ENCODE results near the gene SEZ6.

Gene SEZ6

DNA sequence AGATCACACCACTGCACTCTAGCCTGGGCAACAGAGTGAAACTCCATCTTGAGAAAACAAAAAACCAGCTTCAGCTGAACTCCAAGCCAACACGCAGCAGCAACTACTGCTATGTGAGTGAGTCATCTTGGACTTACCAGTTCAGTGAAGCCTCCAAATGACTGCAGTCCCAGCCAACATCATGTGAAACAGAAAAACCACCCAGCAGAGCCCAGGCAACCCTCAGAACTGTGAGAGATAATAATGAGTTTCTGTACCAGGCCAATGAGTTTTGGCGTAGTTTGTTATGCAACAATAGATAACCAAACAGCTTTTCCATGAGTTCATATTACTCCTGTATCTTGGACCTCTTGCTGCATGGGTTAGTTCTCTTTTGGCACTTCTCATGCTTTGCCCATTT is 77.8 kb downstream of the SEZ6 start:
- FAIRE-seq = no peak

DNA sequence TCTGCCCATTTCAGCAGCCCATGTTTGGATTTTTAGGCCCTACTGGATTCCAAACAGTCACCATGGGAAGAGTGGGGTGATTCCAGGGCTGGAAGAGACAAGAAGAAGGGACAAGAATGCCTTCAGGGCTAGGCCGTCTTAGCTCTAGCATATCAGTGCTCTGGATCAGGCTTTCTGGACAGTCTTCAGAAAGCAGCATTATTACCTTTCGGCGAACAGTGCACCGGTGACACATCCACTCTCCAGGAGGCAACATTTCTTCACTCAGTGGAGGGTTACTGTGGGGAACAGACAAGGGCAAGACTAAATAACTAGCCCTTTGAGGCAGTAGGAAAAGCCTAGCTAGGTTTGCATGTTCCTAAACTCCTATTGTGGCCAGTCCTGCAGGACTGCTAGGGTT is 79.0 kb downstream of the SEZ6 start:
- no peak for FAIRE-seq

DNA sequence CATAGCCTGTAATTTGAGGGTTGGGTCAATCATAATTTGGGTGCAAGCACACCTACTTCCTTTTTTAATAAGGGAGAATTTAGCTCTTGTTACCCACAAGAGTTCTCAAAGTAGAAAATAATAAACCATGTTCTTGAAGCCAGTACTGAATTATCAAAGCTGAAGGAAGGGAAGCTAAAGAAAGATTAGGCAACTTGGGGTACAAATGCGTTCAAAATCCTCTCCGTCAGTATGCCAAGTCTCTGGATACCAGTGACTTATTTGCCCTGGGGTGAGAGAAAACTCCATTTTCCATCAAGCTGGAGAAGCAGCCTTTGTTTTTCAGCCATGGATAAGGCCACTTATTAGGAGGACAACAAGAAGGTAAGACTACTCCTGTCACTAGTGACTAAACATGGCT is 79.5 kb downstream of the SEZ6 start:
- no peak for FAIRE-seq

DNA sequence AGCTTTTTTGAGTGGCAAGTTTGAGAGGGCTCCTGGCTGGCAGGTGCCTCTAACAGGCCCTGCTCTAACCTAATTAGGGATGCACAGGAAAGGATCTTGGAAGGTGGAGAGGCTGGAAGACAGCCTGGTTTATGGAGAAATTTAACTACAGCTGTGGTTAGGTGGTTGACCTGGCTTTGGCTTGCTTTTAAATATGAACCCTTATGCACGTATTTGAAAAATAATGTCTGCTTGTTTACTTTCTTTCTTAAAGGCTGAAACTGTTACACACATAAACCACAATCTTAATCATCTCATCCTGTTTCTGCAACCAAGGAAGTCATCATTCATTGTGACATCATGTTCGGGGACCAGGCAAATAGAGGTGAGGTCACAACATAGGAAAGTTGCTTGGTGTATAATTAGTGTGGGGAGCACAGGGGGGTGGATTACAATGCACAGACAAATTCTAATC is 79.9 kb downstream of the SEZ6 start:
- FAIRE-seq = no peak

DNA sequence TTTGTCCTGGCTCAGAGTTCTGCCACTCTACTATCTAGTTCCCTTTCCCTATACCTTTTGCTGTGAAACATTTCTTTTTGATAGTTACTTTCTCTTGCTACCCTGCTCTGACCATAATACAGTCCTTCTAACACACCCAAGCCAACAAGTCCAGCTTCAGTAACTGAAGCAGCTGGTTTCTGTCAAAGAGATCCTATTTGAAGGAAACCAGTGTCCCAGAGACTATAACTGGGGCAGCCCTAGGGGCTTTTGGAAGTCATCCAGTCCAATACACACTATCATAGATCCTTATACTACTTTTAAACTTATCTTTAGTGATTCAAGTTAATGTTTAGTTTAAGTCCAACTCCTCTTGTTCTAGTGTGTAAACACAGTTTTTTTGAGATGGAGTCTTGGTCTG is 85.6 kb downstream of the SEZ6 start:
- no peak for FAIRE-seq

DNA sequence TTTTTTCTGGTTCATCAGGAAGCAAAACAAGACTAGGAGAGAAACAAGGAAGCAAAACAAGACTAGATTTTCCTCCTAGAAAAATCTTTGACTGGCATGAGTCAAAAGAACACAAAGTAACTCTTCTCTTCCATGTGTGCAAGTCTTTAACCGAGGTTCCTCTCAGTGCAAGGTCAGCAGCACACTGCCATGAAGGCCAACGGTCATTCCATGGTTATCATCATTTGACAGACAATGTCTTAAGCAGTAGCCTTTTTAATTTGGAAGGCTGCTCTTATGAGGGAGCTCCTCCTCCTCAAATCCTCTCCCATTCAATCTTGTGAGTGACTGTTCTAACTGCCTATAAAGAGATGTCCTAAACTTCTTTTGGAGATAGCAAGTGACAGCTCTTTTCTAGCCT is 87.5 kb downstream of the SEZ6 start:
- FAIRE-seq = no peak

DNA sequence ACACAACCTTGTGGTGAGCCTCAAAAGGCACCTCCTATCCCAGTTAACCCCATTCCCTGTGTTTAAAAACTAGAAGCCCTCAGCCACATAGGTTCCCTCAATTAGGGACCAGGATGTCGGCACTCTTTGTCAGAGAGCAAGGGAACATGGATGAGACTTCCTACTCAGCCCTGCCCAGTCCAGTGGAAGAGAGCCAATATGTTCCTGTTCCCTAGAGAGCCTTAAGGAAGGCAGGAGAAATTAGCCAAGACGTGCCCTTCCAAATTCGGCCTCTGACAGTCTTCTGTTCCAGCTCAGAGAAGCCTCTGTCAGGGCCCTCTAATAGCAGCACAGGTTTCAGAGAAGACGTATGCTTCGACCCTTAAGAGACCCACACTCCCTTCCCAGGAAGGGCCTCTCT is 88.4 kb downstream of the SEZ6 start:
- FAIRE-seq = no peak

DNA sequence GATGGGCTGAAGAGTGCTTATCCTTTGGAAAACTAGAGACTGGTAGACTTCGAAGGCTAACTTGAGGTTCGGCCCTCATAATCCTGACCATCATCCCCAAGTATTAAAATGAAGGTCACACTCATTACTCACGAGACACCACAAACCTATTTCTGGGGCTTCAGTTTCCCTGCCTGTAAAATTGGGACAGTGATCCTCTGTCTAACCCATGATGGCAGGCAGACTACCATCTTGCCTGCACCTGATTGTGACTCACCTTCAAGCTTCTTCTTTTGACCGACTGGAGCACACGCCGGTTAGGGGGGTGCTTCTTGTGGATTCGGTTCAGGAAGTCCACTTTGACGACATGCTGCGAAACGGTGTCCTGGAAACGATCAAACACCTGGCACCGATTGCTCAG is 88.8 kb downstream of the SEZ6 start:
- no peak for FAIRE-seq

DNA sequence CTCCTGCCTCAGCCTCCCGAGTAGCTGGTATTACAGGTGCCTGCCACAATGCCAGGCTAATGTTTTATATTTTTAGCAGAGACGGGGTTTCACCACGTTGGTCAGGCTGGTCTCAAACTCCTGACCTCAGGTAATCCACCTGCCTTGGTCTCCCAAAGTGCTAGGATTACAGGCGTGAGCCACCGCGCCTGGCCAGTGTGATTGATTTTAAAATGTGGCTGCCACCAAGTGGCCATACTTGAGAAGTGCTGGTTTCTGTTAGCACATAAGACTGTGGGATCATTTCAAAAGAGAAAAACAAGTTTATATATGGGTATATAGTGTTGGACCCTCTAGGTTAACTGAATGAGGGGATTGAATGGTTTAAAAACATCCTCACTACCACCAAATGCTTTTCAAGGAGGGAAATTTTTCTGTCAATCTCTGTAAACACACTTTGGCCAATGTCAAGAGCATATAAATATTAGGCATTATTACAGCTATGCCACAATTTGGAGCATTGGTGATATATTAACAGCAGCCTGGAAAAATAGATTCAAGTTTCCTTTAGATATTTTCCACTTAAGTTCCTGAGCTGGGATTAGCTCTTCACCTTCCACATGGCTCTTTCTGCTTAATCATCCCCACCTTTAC is 89.4 kb downstream of the SEZ6 start:
- no peak for FAIRE-seq

DNA sequence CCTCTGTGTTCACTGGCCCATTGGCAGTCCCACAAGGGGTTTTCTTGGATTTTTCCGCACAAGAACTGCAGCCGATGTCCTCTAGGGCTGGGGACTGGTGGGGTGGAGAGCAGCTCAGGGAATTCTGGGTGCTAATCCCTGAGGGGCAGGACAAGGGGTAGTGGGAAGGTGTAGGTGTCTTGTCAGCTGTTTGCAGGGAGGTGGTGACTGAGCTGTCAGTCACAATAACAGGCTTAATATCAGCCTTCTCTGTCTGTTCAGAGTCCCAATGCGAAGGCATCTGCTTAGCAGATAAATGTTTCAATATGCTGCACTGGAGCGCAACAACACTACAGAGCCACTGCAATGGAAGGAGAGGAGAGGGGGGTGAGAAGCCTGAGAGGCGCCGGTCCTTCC is 92.9 kb downstream of the SEZ6 start:
- no peak for FAIRE-seq

DNA sequence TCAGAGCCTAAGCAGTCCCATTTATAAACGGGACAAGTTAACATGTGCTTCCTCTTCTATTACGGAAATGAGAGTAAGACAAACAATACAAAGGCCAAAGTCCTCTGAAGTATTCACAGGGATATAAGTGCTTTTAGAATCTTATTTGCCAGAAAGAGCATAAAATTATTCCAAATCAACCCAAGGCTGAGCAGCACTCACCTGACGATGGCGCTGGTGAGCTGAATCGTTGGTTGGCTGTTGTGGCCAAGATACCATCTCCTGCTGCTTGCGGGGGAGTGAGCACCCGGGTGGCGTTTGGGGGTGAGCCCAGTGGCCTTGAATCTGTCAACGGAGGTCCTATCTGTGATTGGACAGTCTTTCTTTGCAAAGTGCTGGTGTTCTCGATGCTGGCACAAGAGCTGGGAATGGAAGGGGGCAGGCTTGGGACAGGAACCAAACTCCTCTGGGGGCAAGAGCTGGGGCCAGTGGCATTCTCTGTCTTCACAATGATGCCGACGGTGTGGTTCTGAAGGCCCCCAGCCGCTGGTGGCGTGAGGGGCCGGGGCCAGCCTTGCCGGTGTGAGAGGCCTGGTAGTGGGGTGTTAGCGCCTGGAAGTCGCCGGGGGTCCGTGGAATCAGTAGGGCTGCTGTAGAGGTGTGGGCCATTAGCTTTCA is 93.4 kb downstream of the SEZ6 start:
- FAIRE-seq = no peak

DNA sequence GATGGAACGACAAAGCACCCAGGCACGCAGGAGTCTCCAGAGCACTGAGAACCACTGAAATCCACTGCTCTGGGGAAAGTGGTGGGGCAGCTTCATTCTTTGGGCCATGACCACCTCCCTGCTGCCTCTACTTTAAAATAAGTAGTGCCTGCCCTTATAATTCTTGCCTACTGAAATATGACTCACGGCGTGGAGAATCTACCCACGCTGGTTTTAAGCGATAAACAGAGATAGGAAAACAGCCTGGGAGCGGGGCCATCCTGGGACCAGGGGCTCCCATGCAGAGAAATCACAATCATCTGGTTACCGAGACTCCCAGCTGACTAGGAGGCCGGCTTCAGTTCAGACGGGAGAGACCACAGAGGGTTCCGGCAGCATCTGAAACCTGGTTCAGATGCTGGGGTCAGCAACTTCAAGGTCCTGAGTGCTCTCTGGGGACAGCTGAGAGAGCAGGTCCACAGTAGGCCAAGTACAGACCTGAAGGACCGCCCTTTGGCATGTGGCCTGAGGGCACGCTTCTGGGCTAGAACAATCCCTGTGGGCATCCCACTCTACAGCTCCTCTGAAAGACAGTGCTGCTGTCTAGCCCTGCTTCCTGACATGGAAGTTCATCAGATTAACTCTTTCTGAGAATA is 94.3 kb downstream of the SEZ6 start:
- FAIRE-seq = no peak

DNA sequence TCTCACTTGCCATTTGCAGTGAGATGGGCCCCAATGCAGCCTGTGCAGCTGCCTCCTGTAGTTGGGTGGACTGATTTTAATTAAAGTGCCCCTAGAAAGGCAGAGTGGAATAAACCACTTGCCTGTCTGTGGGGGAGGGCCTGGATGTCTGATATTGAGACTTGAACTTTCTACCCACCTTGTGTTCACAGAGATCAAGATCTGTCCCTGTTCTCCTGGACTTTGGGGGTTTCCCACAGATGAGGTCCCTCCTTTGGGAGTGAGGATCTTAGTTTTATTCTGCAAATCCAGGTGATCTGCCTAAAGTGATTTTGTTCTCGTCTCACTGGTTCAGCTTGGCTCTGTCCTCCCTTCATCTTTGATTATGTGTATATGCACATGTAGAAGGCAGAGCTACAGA is 95.3 kb downstream of the SEZ6 start:
- no peak for FAIRE-seq

DNA sequence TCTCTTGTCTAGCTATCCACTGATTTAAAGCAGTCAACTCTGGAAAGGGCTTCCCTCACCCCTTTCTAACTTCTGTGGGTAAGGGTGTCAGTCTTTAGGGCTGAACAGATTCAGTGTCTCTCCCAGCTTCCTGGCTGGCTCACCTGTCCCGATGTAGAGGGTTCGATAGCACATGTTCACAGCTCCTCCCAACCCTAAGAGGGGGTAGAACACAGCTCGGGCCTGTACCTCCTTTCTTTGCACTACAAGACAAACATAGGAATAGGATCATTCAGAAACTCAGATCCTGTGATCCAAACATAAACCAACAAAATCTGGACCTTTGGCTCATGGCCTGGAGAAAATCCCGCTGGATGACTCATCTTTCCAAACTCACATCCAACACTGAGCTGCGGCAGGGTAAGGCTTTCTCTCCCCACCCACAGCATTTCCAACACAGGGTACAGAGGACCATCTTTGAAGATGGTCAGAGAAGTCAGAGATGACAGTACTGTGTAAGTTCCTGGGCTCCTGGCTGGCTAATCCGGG is 97.1 kb downstream of the SEZ6 start:
- FAIRE-seq = no peak

DNA sequence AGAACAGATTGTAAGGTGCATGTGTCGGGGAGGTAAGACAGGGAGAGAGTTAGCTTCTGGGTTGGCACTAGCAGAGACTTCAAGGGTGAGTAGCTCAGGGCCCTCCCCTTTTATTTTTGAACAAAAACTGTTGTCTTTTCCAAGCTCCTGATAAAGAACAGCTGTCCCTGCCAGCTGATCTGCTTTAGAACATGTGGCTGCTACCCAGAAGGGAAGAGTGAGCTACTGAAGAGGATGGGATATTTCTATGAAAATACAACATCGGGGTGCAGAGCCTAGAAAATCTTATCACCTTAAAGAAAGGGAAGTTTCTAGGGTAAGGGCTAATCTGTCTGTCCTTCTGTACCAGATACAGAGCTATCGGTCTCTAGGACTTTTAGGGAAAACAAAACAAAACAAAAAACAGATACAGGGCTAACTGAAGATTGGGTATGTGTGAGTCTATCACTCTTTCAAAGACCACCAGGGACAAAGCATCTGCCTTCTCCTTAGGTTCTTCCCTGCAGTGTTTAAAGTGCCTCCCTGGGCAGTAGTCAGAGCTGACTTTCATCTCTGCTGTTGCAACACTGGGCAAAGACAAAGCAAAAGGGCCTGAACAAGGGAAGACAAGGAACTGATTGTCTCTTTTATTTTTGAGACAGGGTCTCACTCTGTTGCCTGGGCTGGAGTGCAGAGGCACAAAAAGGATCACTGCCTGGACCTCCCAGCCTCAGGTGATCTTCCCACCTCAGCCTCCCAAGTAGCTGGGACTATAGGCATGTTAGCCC is 97.9 kb downstream of the SEZ6 start:
- no peak for FAIRE-seq

DNA sequence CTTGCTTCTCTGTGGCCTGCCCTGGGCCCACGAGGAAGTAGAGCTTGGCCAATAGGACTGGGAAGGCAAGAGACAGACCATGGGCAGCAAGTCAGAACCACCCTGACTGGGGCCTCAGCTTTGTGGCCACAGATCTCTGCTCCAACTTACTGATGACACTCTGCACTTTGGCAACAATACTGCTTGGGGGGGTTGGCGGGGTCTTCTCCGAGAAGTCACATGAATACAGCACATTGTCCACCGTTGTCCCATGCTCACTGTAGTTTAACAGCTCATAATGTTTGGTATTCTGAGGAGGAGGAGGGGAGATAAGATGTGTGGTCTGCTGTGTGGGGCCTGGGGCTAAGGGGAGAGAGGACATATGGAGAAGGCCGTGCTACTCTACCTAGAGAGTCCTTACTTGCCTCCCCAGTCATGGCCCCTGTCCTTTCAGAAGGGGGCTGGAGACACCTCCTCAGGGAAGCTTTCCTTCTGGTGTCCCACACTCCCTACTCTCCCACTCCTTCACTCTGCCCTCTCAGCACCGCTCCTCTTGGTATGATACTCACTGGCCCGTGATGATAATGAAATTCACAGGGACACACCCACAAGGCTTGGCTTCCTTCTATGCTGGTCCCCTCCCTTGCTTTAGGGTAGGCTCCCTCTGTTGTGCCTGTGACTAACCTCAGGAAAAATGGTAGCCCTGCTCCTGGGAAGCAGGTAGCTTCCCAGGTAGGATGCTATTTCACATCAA is 99.0 kb downstream of the SEZ6 start:
- no peak for FAIRE-seq

DNA sequence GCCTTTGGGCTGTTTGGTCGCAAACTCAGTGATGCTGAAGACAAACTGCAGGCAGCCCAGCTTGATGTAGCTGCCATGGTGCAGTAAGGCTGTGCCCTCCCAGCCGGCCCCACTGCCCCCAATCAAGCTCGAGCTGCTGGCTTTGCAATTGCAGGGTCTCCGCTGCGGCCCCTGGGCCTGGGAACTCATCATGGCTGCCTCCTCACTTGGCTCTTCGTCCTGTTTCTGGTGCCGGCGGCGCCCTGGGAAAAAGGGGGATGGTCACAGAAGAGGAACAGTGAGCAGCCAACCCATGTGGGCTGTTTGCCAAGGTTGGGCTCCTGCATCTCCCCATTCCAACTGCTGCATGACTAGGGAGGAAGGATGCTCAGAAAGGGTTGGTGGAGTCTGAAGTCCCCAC is 99.6 kb downstream of the SEZ6 start:
- no peak for FAIRE-seq

All from colon (tissue), 2 donors.